IMR-90 (cell line): ENCODE measurements around the gene STXBP6. TPM values are rescaled to one million over a fixed set of nuclear protein-coding genes. Genes with fewer than 3 reads are reported as not detected.

Experiments
- ATAC-seq: fragments of 200-7000 bp; cut with Tn5 transposase; 2 replicates; pipeline ENCODE4 v1.9.1; 2020; ENCODE audit warnings: low read depth, mild to moderate bottlenecking, moderate library complexity
- BruUV-seq: library from RNA; stranded (reverse); fragments of 400-500 nt; replicated peaks from 2 replicates; lab custom pipeline; 2021; lab: Mats Ljungman, UMichigan
- CTCF ChIA-PET: fragments of 300-600 bp; formaldehyde crosslinking; extraction: SDS; loops from one replicate; lab custom pipeline; 2021; ENCODE audit warnings: antibody characterized with exemption; lab: Yijun Ruan, JAX
- POLR2A ChIA-PET: fragments of 300-600 bp; sonication (Branson Sonifier 250); formaldehyde crosslinking; loops from one replicate; lab custom pipeline; 2022; ENCODE audit warnings: antibody characterized with exemption; ENCODE audit not compliant: unreplicated experiment; lab: Charles Lee
- DNase-seq: peaks from one replicate; pipeline ENCODE4 v3.0.0; 2013
- H2AFZ ChIP-seq: replicated peaks from 2 replicates; pipeline ENCODE3; 2013; ENCODE audit warnings: low read length, mild to moderate bottlenecking; ENCODE audit not compliant: poor library complexity
- H2AK5ac ChIP-seq: 2 replicates; pipeline ENCODE4 v1.6.1; 2013; ENCODE audit warnings: low read depth, low read length, inconsistent platforms
- H2AK9ac ChIP-seq: replicated peaks from 2 replicates; pipeline ENCODE3; 2013; ENCODE audit warnings: mild to moderate bottlenecking, low read depth, low read length, moderate library complexity; ENCODE audit not compliant: poor library complexity
- H2BK120ac ChIP-seq: 2 replicates; pipeline ENCODE4 v1.6.1; 2013; ENCODE audit warnings: low read depth, low read length, inconsistent platforms
- H2BK15ac ChIP-seq: 3 replicates; pipeline ENCODE4 v1.6.1; 2013; ENCODE audit warnings: low read depth, low read length, inconsistent platforms
- H2BK20ac ChIP-seq: 2 replicates; pipeline ENCODE4 v1.6.1; 2013; ENCODE audit warnings: low read depth, mild to moderate bottlenecking, inconsistent platforms, low read length, moderate library complexity
- H2BK5ac ChIP-seq: 2 replicates; pipeline ENCODE4 v1.6.1; 2013; ENCODE audit warnings: mild to moderate bottlenecking, low read depth, low read length, inconsistent platforms; ENCODE audit not compliant: poor library complexity, severe bottlenecking
- H3K14ac ChIP-seq: replicated peaks from 2 replicates; pipeline ENCODE4 v1.6.1; 2013; ENCODE audit warnings: low read depth, low read length, inconsistent platforms
- H3K18ac ChIP-seq: 2 replicates; pipeline ENCODE4 v1.6.1; 2013; ENCODE audit warnings: low read depth, low read length, control low read depth
- H3K23ac ChIP-seq: 2 replicates; pipeline ENCODE4 v1.6.1; 2013; ENCODE audit warnings: low read depth, low read length, inconsistent platforms
- H3K27ac ChIP-seq: 2 replicates; pipeline ENCODE4 v1.5.1; 2013; ENCODE audit warnings: mild to moderate bottlenecking, control low read depth, low read length; ENCODE audit not compliant: insufficient read depth
- H3K27me3 ChIP-seq: 2 replicates; pipeline ENCODE4 v1.6.1; 2013; ENCODE audit warnings: low read length; ENCODE audit not compliant: control insufficient read depth, insufficient read depth
- H3K36me3 ChIP-seq: 2 replicates; pipeline ENCODE4 v1.6.1; 2013; ENCODE audit warnings: low read length, mixed read lengths; ENCODE audit not compliant: control insufficient read depth, insufficient read depth
- H3K4ac ChIP-seq: 2 replicates; pipeline ENCODE4 v1.6.1; 2013; ENCODE audit warnings: low read depth, low read length, inconsistent platforms
- H3K4me1 ChIP-seq: 2 replicates; pipeline ENCODE4 v1.6.1; 2013; ENCODE audit warnings: low read length, mixed read lengths; ENCODE audit not compliant: control insufficient read depth, insufficient read depth
- H3K4me2 ChIP-seq: 2 replicates; pipeline ENCODE4 v1.6.1; 2013; ENCODE audit warnings: low read depth, mild to moderate bottlenecking, control low read depth, low read length, moderate library complexity
- H3K4me3 ChIP-seq: 2 replicates; pipeline ENCODE4 v1.5.1; 2013; ENCODE audit warnings: low read depth, mild to moderate bottlenecking, control low read depth, low read length, moderate library complexity; ENCODE audit not compliant: insufficient read depth
- H3K56ac ChIP-seq: 2 replicates; pipeline ENCODE4 v1.6.1; 2013; ENCODE audit warnings: low read length, inconsistent platforms; ENCODE audit not compliant: insufficient read depth; ENCODE audit errors: extremely low read depth
- H3K79me1 ChIP-seq, 2 experiments: 2 replicates each; pipeline ENCODE4 v1.6.1; 2013; ENCODE audit warnings: low read length in 2 of 2, inconsistent platforms in 1 of 2, low read depth in 1 of 2
- H3K9ac ChIP-seq: 2 replicates; pipeline ENCODE4 v1.6.1; 2013; ENCODE audit warnings: low read depth, low read length, control low read depth
- H3K9me1 ChIP-seq: 2 replicates; pipeline ENCODE4 v1.6.1; 2013; ENCODE audit warnings: low read length, inconsistent platforms; ENCODE audit not compliant: insufficient read depth
- H3K9me3 ChIP-seq: 2 replicates; pipeline ENCODE4 v1.6.1; 2013; ENCODE audit warnings: low read length; ENCODE audit not compliant: control insufficient read depth, insufficient read depth
- H4K20me1 ChIP-seq: 2 replicates; pipeline ENCODE4 v1.6.1; 2013; ENCODE audit warnings: low read length, inconsistent platforms; ENCODE audit not compliant: insufficient read depth
- H4K5ac ChIP-seq: 2 replicates; pipeline ENCODE4 v1.6.1; 2013; ENCODE audit warnings: mild to moderate bottlenecking, low read depth, low read length, control low read depth
- H4K8ac ChIP-seq, 2 experiments: 2 replicates each; pipeline ENCODE4 v1.6.1; 2013; ENCODE audit warnings: low read depth in 2 of 2, low read length in 2 of 2, control low read depth in 1 of 2, inconsistent platforms in 1 of 2
- H4K91ac ChIP-seq: 2 replicates; pipeline ENCODE4 v1.6.1; 2013; ENCODE audit warnings: low read depth, low read length, inconsistent platforms; ENCODE audit not compliant: insufficient read depth
- BHLHE40 ChIP-seq: fragments of 150-350 bp; IDR thresholded peaks from 2 replicates; pipeline ENCODE4 v1.6.1; 2016; ENCODE audit warnings: mild to moderate bottlenecking, low read depth, low read length
- CEBPB ChIP-seq: IDR thresholded peaks from 2 replicates; pipeline ENCODE4 v1.6.1; 2012; ENCODE audit warnings: low read depth, low read length, improper control_type of control experiment
- CHD1 ChIP-seq: IDR thresholded peaks from 2 replicates; pipeline ENCODE4 v1.6.1; 2012; ENCODE audit warnings: low read depth, low read length, improper control_type of control experiment
- FOS ChIP-seq: fragments of 150-350 bp; IDR thresholded peaks from 2 replicates; pipeline ENCODE4 v1.6.1; 2016; ENCODE audit warnings: low read depth, low read length
- MXI1 ChIP-seq: IDR thresholded peaks from 2 replicates; pipeline ENCODE4 v1.6.1; 2012; ENCODE audit warnings: low read depth, mild to moderate bottlenecking, low read length, moderate library complexity, borderline replicate concordance
- NFE2L2 ChIP-seq: fragments of 150-350 bp; IDR thresholded peaks from 2 replicates; pipeline ENCODE4 v1.6.1; 2016; ENCODE audit warnings: low read depth, mild to moderate bottlenecking, low read length
- RAD21 ChIP-seq: IDR thresholded peaks from 2 replicates; pipeline ENCODE4 v1.6.1; 2012; ENCODE audit warnings: low read length, improper control_type of control experiment
- RCOR1 ChIP-seq: IDR thresholded peaks from 2 replicates; pipeline ENCODE4 v1.6.1; 2012; ENCODE audit warnings: mild to moderate bottlenecking, low read length, improper control_type of control experiment; ENCODE audit not compliant: insufficient replicate concordance
- RFX5 ChIP-seq: IDR thresholded peaks from 2 replicates; pipeline ENCODE4 v1.8.0; 2012; ENCODE audit warnings: low read depth, mild to moderate bottlenecking, low read length, moderate library complexity
- SMC3 ChIP-seq: fragments of 150-350 bp; IDR thresholded peaks from 2 replicates; pipeline ENCODE4 v1.6.1; 2016; ENCODE audit warnings: low read depth, mild to moderate bottlenecking, antibody characterized with exemption, low read length, moderate library complexity
- USF2 ChIP-seq: fragments of 150-350 bp; IDR thresholded peaks from 2 replicates; pipeline ENCODE4 v1.6.1; 2017; ENCODE audit warnings: mild to moderate bottlenecking, antibody characterized with exemption, low read length, low read depth
- WGBS, 2 experiments: methylation state at CpG; one replicate each; pipeline versions ENCODE4 v1.1.5 to v1.1.7; 2013; ENCODE audit warnings: missing lambda C conversion rate in 2 of 2; ENCODE audit not compliant: insufficient read length in 1 of 2; ENCODE audit errors: extremely low coverage in 2 of 2; 5-methylcytosine and 5-hydroxymethylcytosine counted together
- dilution Hi-C: fragments of 300-500 bp; cut with HindIII; formaldehyde crosslinking; loops from one replicate; pipeline ENCODE4 v1.14.3; 2018; ENCODE audit warnings: low sequenced_read_pairs; ENCODE audit not compliant: unreplicated experiment
- in situ Hi-C: fragments of 300-500 bp; cut with MboI; formaldehyde crosslinking; loops from 3 replicates; pipeline ENCODE4 v1.14.3; 2019; ENCODE audit warnings: low sequenced_read_pairs, inconsistent platforms, mixed read lengths
- intact Hi-C: fragments of 100-400 bp; cut with micrococcal nuclease; formaldehyde crosslinking; loops from 2 replicates; pipeline ENCODE4 v1.10.0; 2022
- polyA plus RNA-seq, 3 experiments: library from polyadenylated mRNA; depleted of rRNA; stranded (reverse); fragments of >200 nt; gene quantifications; 2 replicates each; pipeline ENCODE4 v1.2.3, GENCODE V29; 2012; ENCODE audit warnings: low replicate concordance in 1 of 3
- total RNA-seq: library from RNA; depleted of rRNA; stranded (reverse); fragments of >200 nt; gene quantifications from 2 replicates; pipeline ENCODE4 v1.2.3, GENCODE V29; 2012
- TF ChIP-seq, protein P1 (sequence below): fragments of 150-350 bp; IDR thresholded peaks from 2 replicates; pipeline ENCODE4 v1.6.1; 2016; ENCODE audit warnings: low read depth, mild to moderate bottlenecking, low read length, moderate library complexity, borderline replicate concordance

The STXBP6 gene
- total and polyA plus RNA-seq, 2 of the 4 experiments (the other 2 are of a cell fraction), result 14.2 to 14.3 TPM

GRCh38 chr14:25050269-25051150, 563 bp upstream of the STXBP6 start:
- no peak overlapping the region for H3K9ac ChIP-seq
- in situ Hi-C loops (no loop called here), intact Hi-C loops (loop anchor here (1.0 kb wide), 1 partner anchor 82 kb away; no protein-coding TSS in a partner anchor), dilution Hi-C loops (no loop called here)
- no peak for TF ChIP-seq MXI1
- no peak for TF ChIP-seq CEBPB
- no peak for TF ChIP-seq NFE2L2
- no peak for TF ChIP-seq SMC3
- TF ChIP-seq, protein P1, sequence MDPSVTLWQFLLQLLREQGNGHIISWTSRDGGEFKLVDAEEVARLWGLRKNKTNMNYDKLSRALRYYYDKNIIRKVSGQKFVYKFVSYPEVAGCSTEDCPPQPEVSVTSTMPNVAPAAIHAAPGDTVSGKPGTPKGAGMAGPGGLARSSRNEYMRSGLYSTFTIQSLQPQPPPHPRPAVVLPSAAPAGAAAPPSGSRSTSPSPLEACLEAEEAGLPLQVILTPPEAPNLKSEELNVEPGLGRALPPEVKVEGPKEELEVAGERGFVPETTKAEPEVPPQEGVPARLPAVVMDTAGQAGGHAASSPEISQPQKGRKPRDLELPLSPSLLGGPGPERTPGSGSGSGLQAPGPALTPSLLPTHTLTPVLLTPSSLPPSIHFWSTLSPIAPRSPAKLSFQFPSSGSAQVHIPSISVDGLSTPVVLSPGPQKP, result no peak
- TF ChIP-seq RFX5, result no peak
- TF ChIP-seq USF2, result no peak
- no peak for TF ChIP-seq CHD1
- TF ChIP-seq RAD21, result no peak
- no peak for TF ChIP-seq BHLHE40
- TF ChIP-seq RCOR1, result no peak
- no peak for TF ChIP-seq FOS
- no peak overlapping the region for H4K5ac ChIP-seq
- 0% methylated on average over 4 of the region's 31 CpGs; no CpG with 5 or more reads in 1 of the 2 experiments for WGBS, 2 experiments
- peaks cover 1% of the 10 kb centered on the region; the same call in 1 of the 2 replicates for H3K27me3 ChIP-seq
- no peak overlapping the region for H2AK9ac ChIP-seq
- no peak overlapping the region for H3K56ac ChIP-seq
- no peak overlapping the region for H3K18ac ChIP-seq
- H3K79me1 ChIP-seq, result no peaks in the 10 kb centered on the region
- H2BK20ac ChIP-seq, result no peak overlapping the region
- peaks cover 3% of the 10 kb centered on the region; the same call in 1 of the 2 replicates for H3K9me1 ChIP-seq
- H3K36me3 ChIP-seq, result no peaks in the 10 kb centered on the region
- H3K4ac ChIP-seq, result no peak overlapping the region
- H4K20me1 ChIP-seq, result no peaks in the 10 kb centered on the region; the same call in 1 of the 2 replicates
- peak overlapping the region; percentile 87 for H2AFZ ChIP-seq
- H2BK5ac ChIP-seq, result no peak overlapping the region
- H3K4me3 ChIP-seq, result peak overlapping the region; percentile 84
- H2AK5ac ChIP-seq, result no peak overlapping the region
- H3K23ac ChIP-seq, result peak overlapping the region; percentile 39
- BruUV-seq, result no TSS peak
- H3K4me2 ChIP-seq, result peak overlapping the region; percentile 84
- H2BK15ac ChIP-seq, result no peak overlapping the region
- no peak overlapping the region for H3K27ac ChIP-seq
- ATAC-seq, result peak; percentile 28; the same call in 1 of the 2 replicates
- H4K91ac ChIP-seq, result no peak overlapping the region
- CTCF ChIA-PET, result no interaction called here
- H4K8ac ChIP-seq, result no peak overlapping the region; a peak in 1 of 4 replicates
- no peak overlapping the region for H3K14ac ChIP-seq
- H3K4me1 ChIP-seq, result peaks cover 3% of the 10 kb centered on the region; the same call in 1 of the 2 replicates
- POLR2A ChIA-PET, result no interaction called here
- peak; percentile 82 for DNase-seq
- H3K9me3 ChIP-seq, result no peaks in the 10 kb centered on the region
- H2BK120ac ChIP-seq, result no peak overlapping the region
